GM12873 (cell line): ENCODE measurements around the gene CPNE1.

Source experiments
- CTCF ChIP-seq: IDR thresholded peaks from 2 replicates; pipeline ENCODE4 v1.5.1; 2012; ENCODE audit warnings: low read depth, mild to moderate bottlenecking, moderate library complexity, low read length, control low read depth; ENCODE audit not compliant: insufficient read depth; ENCODE audit errors: missing control alignments

The CPNE1 gene

GRCh38 chr20:35640724-35641123 is 24.0 kb downstream of the CPNE1 start:
- no peak for TF ChIP-seq CTCF

- no peak for TF ChIP-seq CTCF
Observed at GRCh38 chr20:35638751-35639150, 25.9 kb downstream of the CPNE1 start.

- no peak for TF ChIP-seq CTCF
Observed at GRCh38 chr20:35637276-35637675, 27.4 kb downstream of the CPNE1 start.

GRCh38 chr20:35636095-35636494 is 28.6 kb downstream of the CPNE1 start:
- TF ChIP-seq CTCF = no peak

GRCh38 chr20:35635652-35636051 is 29.0 kb downstream of the CPNE1 start:
- TF ChIP-seq CTCF = no peak

- TF ChIP-seq CTCF = no peak
Observed at GRCh38 chr20:35632539-35633115, 32.1 kb downstream of the CPNE1 start.

- no peak for TF ChIP-seq CTCF
Observed at GRCh38 chr20:35630636-35631035, 34.1 kb downstream of the CPNE1 start.
